Caco-2 (cell line): ENCODE data around the gene TDP2. TPM values are rescaled to one million over a fixed set of nuclear protein-coding genes. Genes with fewer than 3 reads are reported as not detected.

Experiments used
- BruUV-seq: library from RNA; stranded (reverse); fragments of 400-500 nt; replicated peaks from 2 replicates; lab custom pipeline; 2021; lab: Mats Ljungman, UMichigan
- CTCF ChIA-PET: fragments of 300-600 bp; sonication (Branson Sonifier 250); formaldehyde crosslinking; loops from one replicate; lab custom pipeline; 2022; ENCODE audit warnings: antibody characterized with exemption; lab: Charles Lee
- POLR2A ChIA-PET: fragments of 300-600 bp; sonication (Branson Sonifier 250); formaldehyde crosslinking; loops from one replicate; lab custom pipeline; 2022; ENCODE audit warnings: antibody characterized with exemption; lab: Charles Lee
- DNase-seq, 2 experiments: peaks; one replicate each; pipeline versions ENCODE4 v3.0.0 to v3.0.0-alpha.2; 2020 to 2022
- H3K27me3 ChIP-seq: replicated peaks from 2 replicates; pipeline ENCODE4 v1.6.0; 2011; ENCODE audit warnings: low read length; ENCODE audit not compliant: control insufficient read depth, insufficient read depth
- H3K36me3 ChIP-seq: 2 replicates; pipeline ENCODE4 v1.5.1; 2011; ENCODE audit warnings: low read length; ENCODE audit not compliant: control insufficient read depth, insufficient read depth
- H3K4me1 ChIP-seq: fragments of 250-450 bp; sonication (Bioruptor Pico); 2 replicates; pipeline ENCODE4 v1.5.1; 2020; ENCODE audit warnings: mild to moderate bottlenecking
- H3K4me3 ChIP-seq: 2 replicates; pipeline ENCODE4 v1.5.1; 2011; ENCODE audit warnings: low read depth, mild to moderate bottlenecking, control low read depth, low read length
- H3K9me3 ChIP-seq: fragments of 250-450 bp; sonication (Bioruptor Pico); 2 replicates; pipeline ENCODE4 v1.5.1; 2020; ENCODE audit warnings: mild to moderate bottlenecking, moderate library complexity
- H3K27ac Mint-ChIP-seq: one replicate; pipeline ENCODE4 v1.8.0; 2022; ENCODE audit warnings: mixed read lengths; ENCODE audit not compliant: unreplicated experiment
- H3K27me3 Mint-ChIP-seq: one replicate; pipeline ENCODE4 v1.8.0; 2022; ENCODE audit warnings: mixed read lengths; ENCODE audit not compliant: insufficient read depth, unreplicated experiment
- H3K36me3 Mint-ChIP-seq: one replicate; pipeline ENCODE4 v1.8.0; 2022; ENCODE audit warnings: mild to moderate bottlenecking, mixed read lengths; ENCODE audit not compliant: insufficient read depth, unreplicated experiment
- H3K4me1 Mint-ChIP-seq: one replicate; pipeline ENCODE4 v1.8.0; 2022; ENCODE audit warnings: low read depth, mixed read lengths; ENCODE audit not compliant: unreplicated experiment
- H3K4me3 Mint-ChIP-seq: one replicate; pipeline ENCODE4 v1.8.0; 2022; ENCODE audit warnings: mild to moderate bottlenecking, moderate library complexity, mixed read lengths; ENCODE audit not compliant: unreplicated experiment
- H3K9me3 Mint-ChIP-seq: one replicate; pipeline ENCODE4 v1.8.0; 2022; ENCODE audit warnings: mixed read lengths; ENCODE audit not compliant: unreplicated experiment
- CTCF ChIP-seq, 2 experiments: fragments of 200-600 bp in 1 of 2; IDR thresholded peaks; 1 replicate in 1 of 2; 2 replicates in 1 of 2; pipeline versions ENCODE4 v1.5.1 to v1.8.0; 2011 to 2022; ENCODE audit warnings: antibody characterized with exemption in 1 of 2, control low read depth in 1 of 2, inconsistent platforms in 1 of 2, low read depth in 1 of 2, low read length in 1 of 2, mild to moderate bottlenecking in 1 of 2, moderate library complexity in 1 of 2; ENCODE audit not compliant: insufficient read depth in 1 of 2, severe bottlenecking in 1 of 2, unreplicated experiment in 1 of 2
- intact Hi-C: fragments of 100-400 bp; cut with micrococcal nuclease; formaldehyde crosslinking; loops from one replicate; pipeline ENCODE4 v1.10.0; 2022; ENCODE audit not compliant: unreplicated experiment
- total RNA-seq: library from RNA; stranded (reverse); gene quantifications from 2 replicates; pipeline ENCODE4 v1.2.3, GENCODE V29; 2022

TDP2 gene
- total RNA-seq, 1 experiment from 2014 or later = 46.7 TPM

DNA sequence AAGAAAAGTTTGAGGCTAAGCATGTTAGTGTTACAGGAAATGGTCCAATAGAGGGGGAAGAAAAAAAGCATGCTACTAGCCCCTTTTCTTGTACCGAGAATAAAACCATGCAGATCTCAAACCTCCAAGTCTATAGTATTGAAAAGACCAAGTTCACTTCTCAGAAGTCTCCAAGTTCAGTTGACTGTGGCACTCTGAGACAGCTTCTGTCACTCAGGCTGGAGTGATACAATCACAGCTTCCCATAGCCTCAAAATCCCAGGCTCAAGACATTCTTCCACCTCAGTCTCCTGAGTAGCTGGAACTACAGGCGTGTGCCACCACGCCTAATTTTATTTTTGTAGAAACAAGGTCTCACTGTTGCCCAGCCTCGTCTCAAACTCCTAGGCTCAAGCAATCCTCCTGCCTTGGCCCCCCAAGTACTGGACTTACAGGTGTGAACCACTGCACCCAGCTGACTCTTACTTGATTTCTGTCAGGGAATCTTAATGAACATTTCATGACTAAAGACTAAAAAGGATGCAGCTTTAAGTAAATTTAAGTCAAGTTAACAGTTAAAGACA lies 36.1 kb upstream of the TDP2 start:
- no peak overlapping the region for H3K4me3 Mint-ChIP-seq
- no peak overlapping the region for H3K4me3 ChIP-seq
- H3K27me3 Mint-ChIP-seq = no peaks in the 10 kb centered on the region
- no peak for DNase-seq
- no peak overlapping the region for H3K27ac Mint-ChIP-seq
- TF ChIP-seq CTCF (IDR thresholded peaks at IDR 0.05; ENCODE audit: insufficient read depth in 1 of 2, low read depth in 1 of 2, low read length in 1 of 2, severe bottlenecking in 1 of 2, unreplicated experiment in 1 of 2) = no peak
- CTCF ChIA-PET = no interaction called here
- no TSS peak for BruUV-seq
- no peaks in the 10 kb centered on the region for H3K4me1 Mint-ChIP-seq
- H3K36me3 Mint-ChIP-seq = peaks cover 87% of the 10 kb centered on the region
- POLR2A ChIA-PET = no interaction called here
- H3K9me3 Mint-ChIP-seq = no peaks in the 10 kb centered on the region
- no peaks in the 10 kb centered on the region; the same call in 1 of the 2 replicates for H3K36me3 ChIP-seq
- intact Hi-C loops = no loop called here
- H3K9me3 ChIP-seq = no peaks in the 10 kb centered on the region
- H3K27me3 ChIP-seq = no peaks in the 10 kb centered on the region
- H3K4me1 ChIP-seq = no peaks in the 10 kb centered on the region

GRCh38 chr6:24699521-24700359 lies 33.0 kb upstream of the TDP2 start:
- Mint-ChIP-seq H3K4me3 (no peak overlapping the region), H3K9me3 (no peaks in the 10 kb centered on the region), H3K27ac (no peak overlapping the region), H3K27me3 (no peaks in the 10 kb centered on the region), H3K36me3 (peaks cover 66% of the 10 kb centered on the region), H3K4me1 (no peaks in the 10 kb centered on the region)
- Histone ChIP-seq H3K4me3 (no peak overlapping the region), H3K36me3 (no peaks in the 10 kb centered on the region; the same call in 1 of the 2 replicates), H3K4me1 (no peaks in the 10 kb centered on the region), H3K9me3 (no peaks in the 10 kb centered on the region), H3K27me3 (no peaks in the 10 kb centered on the region)
- no peak for TF ChIP-seq CTCF (IDR thresholded peaks at IDR 0.05; ENCODE audit: insufficient read depth in 1 of 2, low read depth in 1 of 2, low read length in 1 of 2, severe bottlenecking in 1 of 2, unreplicated experiment in 1 of 2)
- no TSS peak for BruUV-seq
- intact Hi-C loops = loop anchor here (5.0 kb wide), 1 partner anchor 267 kb away; no protein-coding TSS in a partner anchor
- ChIA-PET CTCF (no interaction called here), POLR2A (no interaction called here)
- no peak for DNase-seq

- Mint-ChIP-seq H3K36me3 (peaks cover 36% of the 10 kb centered on the region), H3K9me3 (no peaks in the 10 kb centered on the region), H3K4me1 (peaks cover 2% of the 10 kb centered on the region), H3K27me3 (no peaks in the 10 kb centered on the region), H3K4me3 (no peak overlapping the region), H3K27ac (no peak overlapping the region)
- Histone ChIP-seq H3K4me3 (no peak overlapping the region), H3K4me1 (no peaks in the 10 kb centered on the region), H3K36me3 (no peaks in the 10 kb centered on the region), H3K9me3 (no peaks in the 10 kb centered on the region), H3K27me3 (no peaks in the 10 kb centered on the region)
- intact Hi-C loops = loop anchor here (5.0 kb wide), 1 partner anchor 264 kb away; no protein-coding TSS in a partner anchor
- CTCF ChIA-PET = no interaction called here
- POLR2A ChIA-PET = no interaction called here
- no peak for DNase-seq
- BruUV-seq = no TSS peak
- TF ChIP-seq CTCF (IDR thresholded peaks at IDR 0.05; ENCODE audit: insufficient read depth in 1 of 2, low read depth in 1 of 2, low read length in 1 of 2, severe bottlenecking in 1 of 2, unreplicated experiment in 1 of 2) = no peak
Observed at GRCh38 chr6:24696097-24696496, 29.4 kb upstream of the TDP2 start.
